Measurements from ENCODE around the gene ZNF423.

The ZNF423 gene

GRCh38 chr16:49749816-49750215 is 106.1 kb downstream of the ZNF423 start:
- DNase-seq (ENCODE audit: low read depth), result no peak

DNA sequence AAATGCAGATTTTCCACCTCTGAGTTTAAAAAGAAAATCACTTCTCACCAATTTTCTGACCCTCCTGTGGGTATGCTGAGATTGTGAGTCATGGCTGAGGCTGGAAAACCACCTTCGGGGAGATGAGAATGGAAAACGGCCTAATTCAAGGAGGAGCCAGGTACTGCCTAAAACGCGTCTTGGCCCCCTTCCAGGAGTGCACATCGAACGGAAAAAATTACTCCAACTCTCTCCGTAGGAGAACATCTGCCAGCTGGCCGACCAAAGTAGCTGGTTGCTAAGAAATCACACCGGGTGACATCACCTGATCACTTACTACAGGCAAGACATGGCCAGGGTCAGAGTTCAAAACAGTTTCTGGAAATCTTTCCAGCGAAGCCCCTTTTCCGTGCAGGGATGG is 107.6 kb downstream of the ZNF423 start:
- DNase-seq (ENCODE audit: low read depth), result no peak

DNA sequence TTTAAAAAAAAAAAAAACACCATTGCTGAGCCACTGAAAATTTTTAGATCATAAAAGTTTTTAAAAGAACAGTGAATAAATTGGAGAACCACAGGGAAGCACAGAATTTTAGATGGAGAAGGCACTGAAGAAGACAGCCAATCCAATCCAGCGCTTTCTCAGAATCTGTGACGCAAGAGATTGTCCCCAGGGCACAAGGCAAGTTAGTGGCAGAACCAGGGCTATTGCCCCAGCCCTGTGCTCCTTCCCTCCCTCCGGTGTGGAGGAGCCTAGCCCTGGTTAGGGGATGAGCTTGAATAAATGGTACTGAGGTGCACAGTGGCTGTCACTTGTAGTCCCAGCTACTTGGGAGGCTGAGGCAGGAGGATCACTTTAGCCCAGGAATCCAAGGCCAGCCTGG is 108.3 kb downstream of the ZNF423 start:
- no peak for DNase-seq (ENCODE audit: low read depth)

- no peak for DNase-seq (ENCODE audit: low read depth)
Observed at GRCh38 chr16:49746545-49746944, 109.4 kb downstream of the ZNF423 start.

GRCh38 chr16:49745311-49745747 is 110.6 kb downstream of the ZNF423 start:
- DNase-seq (ENCODE audit: low read depth), result no peak

DNA sequence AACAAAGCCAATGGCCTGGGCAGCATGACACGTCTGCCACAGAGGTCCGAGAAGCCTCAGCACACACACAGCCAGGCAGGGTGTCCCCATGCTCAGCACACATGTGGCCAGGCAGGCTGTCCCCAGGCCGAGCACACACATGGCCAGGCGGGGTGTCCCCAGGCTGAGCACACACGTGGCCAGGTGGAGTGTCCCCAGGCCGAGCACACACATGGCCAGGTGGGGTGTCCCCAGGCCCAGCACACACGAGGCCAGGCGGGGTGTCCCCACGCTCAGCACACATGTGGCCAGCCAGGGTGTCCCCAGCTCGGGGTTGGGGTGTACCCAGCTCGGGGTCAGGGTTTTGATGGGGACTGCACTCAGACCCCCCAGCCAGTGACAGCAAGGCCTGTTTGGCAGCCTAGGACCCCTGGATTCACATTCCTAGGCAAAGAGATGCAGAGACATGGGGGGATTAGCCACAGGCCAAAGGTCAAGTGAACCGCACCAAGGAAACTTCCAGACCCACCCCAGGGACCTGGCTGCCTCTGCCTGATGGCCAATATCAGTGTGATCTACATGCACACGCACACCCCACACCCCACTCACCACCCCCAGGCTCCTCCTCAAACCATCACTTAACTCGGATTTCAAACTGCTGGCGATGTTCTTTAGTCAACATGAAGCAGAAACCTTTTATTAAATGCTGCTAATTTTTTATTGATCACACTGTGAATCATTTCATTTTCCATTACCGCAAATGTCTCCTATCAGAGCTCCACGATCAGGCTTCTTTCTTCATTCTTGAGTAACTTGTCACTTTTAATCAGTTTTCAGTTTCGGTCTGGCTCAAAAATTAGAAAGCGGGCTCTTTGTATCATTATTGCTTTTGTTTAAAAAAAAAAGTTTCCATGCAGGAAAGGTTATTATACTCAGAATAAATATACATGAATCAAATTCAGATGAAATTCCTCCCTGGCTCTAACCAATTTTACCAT is 111.4 kb downstream of the ZNF423 start:
- DNase-seq (ENCODE audit: low read depth), result no peak

- DNase-seq (ENCODE audit: low read depth), result no peak
Observed at GRCh38 chr16:49743658-49744057, 112.3 kb downstream of the ZNF423 start.

- no peak for DNase-seq (ENCODE audit: low read depth)
Observed at GRCh38 chr16:49743203-49743464, 112.8 kb downstream of the ZNF423 start.

- DNase-seq (ENCODE audit: low read depth), result no peak
Observed at GRCh38 chr16:49742428-49743202, 113.3 kb downstream of the ZNF423 start.

GRCh38 chr16:49740256-49740655 is 115.7 kb downstream of the ZNF423 start:
- no peak for DNase-seq (ENCODE audit: low read depth)

- DNase-seq (ENCODE audit: low read depth), result no peak
Observed at GRCh38 chr16:49739381-49739780, 116.5 kb downstream of the ZNF423 start.

DNA sequence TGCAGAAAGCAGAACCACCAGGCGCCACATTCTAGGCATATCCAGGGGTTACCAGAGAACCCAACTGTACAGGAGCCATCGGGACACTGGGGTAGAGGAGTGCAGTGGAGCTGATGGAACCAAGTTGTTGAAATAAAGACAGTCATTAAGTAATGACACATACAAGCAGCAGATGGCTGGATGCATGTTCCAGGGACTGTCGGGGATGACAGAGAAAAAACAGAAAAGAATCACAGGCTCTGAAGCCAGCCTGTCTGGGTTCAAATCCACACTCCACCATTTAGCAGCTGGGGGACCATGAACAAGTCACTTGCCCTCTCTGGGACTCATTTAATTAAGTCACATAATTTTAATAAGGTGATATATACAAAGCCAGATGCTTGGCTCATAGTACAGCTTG is 117.1 kb downstream of the ZNF423 start:
- DNase-seq (ENCODE audit: low read depth), result no peak

GRCh38 chr16:49738001-49738400 is 117.9 kb downstream of the ZNF423 start:
- DNase-seq (ENCODE audit: low read depth), result no peak

- DNase-seq (ENCODE audit: low read depth), result no peak
Observed at GRCh38 chr16:49737541-49737940, 118.4 kb downstream of the ZNF423 start.

DNA sequence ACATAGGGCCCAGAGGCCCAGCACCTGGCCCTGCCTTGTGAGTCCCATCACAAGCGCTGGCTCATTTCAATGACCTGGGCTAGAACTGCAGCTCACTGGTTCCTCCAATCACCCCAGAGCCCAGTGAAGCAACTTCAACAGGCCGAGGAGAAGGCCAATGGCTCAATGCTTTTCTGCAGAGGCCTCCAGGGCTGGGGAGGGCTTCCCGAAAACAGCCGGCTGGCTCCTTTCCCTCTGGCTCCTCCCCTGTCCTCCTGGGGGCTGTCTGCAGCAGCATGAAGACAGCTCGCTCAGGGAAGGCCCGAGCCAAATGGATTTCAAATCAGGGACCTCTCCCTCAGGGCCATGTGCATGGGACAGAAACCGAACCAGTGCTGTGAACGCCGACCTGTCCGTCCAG is 121.6 kb downstream of the ZNF423 start:
- DNase-seq (ENCODE audit: low read depth), result no peak

GRCh38 chr16:49733313-49734009 is 122.5 kb downstream of the ZNF423 start:
- DNase-seq (ENCODE audit: low read depth), result no peak

- no peak for DNase-seq (ENCODE audit: low read depth)
Observed at GRCh38 chr16:49731911-49732310, 124.0 kb downstream of the ZNF423 start.

DNA sequence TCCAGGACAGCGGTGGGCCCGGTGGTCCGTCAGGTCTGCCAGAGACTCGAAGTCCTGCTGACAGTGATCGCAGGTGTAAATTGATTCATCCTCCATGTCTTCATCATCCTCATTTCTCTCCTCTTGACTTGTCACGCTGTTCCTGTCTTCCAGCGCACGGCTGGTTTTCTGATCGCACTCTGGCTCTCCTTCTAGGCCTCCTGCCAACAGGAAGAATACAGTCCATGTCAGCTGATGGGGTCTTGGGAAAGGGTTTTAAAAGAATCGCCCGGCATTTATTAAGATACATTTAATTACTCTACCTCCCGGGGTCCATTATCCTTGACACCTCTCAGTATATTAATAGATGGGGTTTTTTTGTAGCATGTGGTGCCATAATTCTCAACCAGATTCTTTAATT is 125.1 kb downstream of the ZNF423 start:
- no peak for DNase-seq (ENCODE audit: low read depth)

GRCh38 chr16:49727611-49728010 is 128.3 kb downstream of the ZNF423 start:
- DNase-seq (ENCODE audit: low read depth), result no peak

DNA sequence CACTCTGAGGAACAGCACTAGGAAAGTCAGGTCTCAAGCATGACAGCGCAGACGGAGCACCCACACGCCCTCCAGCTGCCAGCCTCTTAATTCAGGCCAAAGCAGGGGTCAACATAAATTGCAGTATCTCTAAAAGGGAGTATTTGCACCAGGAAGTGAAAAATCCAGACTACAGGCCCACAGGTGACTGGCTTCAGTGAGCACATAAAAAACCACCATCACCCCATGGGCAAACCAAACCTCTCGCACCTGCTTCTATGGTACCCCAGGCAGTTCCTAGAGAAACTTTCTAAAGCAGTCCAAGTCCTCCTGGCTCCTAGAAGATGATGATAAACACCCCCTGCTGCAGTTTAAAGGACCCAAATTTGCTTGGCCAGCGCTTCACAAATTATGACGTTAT is 129.8 kb downstream of the ZNF423 start:
- no peak for DNase-seq (ENCODE audit: low read depth)

GRCh38 chr16:49725651-49726050 is 130.3 kb downstream of the ZNF423 start:
- no peak for DNase-seq (ENCODE audit: low read depth)

DNA sequence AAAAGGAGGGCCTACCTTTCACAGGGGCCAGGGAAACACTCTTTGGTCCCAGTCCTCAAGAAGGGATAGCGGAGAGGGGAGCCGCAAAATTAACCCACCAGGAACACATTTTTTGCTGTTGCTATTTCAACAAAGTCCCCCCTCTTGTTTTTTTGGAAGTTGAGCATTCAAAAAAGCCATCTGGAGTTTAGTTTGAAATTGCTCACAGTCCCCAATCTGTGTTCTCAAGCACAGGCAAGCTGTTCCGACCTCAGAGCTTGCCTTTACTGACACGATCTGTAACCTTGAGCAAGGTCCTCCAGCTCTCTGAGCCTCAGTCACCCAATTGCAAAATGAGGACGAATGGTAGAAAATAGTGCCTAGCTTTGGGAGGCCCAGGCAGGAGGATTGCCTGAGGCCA is 131.1 kb downstream of the ZNF423 start:
- DNase-seq (ENCODE audit: low read depth), result no peak

DNA sequence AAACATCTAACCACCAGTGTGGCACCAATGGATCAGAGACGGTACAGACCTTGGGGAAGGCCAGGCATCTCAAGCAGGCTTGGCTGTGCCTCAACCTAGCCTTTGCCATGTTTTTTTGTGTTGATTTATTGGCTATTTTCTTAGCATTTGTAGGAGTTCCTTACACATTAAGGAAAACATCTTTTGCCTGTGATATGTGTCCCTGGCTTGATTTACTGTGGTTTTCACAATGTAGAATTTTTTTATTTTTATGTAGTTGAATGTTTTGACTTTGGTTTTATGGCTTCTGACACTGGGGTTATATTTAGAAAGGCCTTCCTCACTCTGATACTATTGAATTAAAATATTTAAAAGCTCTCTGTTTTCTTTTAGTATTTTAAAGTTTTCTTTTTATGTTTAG is 132.6 kb downstream of the ZNF423 start:
- no peak for DNase-seq (ENCODE audit: low read depth)
